Measurements from ENCODE around the gene TEKT4. TPM values are rescaled to one million over a fixed set of nuclear protein-coding genes. Genes with fewer than 3 reads are reported as not detected.

TEKT4 gene
- total and polyA plus RNA-seq, 2 of the 13 experiments (the other 11 are each of a cell fraction or from before 2014, with no cell fraction given) = not detected

DNA sequence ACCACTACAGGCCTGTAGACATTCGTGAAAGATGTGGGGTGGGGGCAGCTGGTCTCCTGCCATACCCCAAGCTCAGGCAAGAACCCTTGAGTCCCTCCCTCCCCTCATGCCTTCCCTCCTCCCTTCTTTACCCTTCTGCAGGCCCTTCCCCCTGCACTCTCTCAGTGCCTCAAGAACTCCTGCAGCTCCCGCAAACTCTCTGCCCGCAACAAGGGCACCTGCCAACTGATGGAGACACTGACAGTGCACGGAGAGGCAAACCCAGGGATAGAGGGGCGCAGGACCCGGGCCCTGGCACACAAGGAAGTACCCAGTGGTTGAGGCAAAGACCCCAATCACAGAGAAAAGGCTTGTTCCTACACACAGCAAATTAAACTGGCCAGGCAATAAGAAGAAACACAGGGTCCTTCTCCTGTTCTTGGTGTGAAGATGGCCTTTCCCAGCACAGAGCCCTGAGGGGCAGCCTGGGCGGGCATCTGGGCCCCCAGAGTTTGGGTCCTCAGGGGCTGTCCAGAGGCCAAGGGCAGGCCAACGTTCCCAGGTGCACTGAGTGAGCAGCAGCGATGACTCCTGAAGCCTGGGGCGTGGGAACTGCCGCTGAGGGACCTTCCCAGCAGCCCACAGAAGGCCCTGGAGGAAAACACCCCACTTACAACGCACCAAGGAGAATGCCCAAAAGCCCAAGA, 1.6 kb downstream of the TEKT4 start:
- 10% methylated on average over 7 of the region's 12 CpGs for WGBS (ENCODE audit: low lambda C conversion rate)
- H4K20me1 ChIP-seq (ENCODE audit: insufficient read depth, low read length) = peaks cover 2% of the 10 kb centered on the region; the same call in 1 of the 2 replicates
- H2AFZ ChIP-seq (ENCODE audit: low read length) = no peak overlapping the region
- no peaks in the 10 kb centered on the region for H3K9me3 ChIP-seq (ENCODE audit: low read length)
- no peaks in the 10 kb centered on the region for H3K36me3 ChIP-seq (replicated peaks in 1 of 2; ENCODE audit: control insufficient read depth in 1 of 2, insufficient read depth in 2 of 2, low read length in 2 of 2)
- peaks cover 6 to 33% of the 10 kb centered on the region in 2 experiments; a peak in 4 of 5 replicates for H3K27me3 ChIP-seq (ENCODE audit: control insufficient read depth in 1 of 2, insufficient read depth in 2 of 2, low read length in 2 of 2)
- no peaks in the 10 kb centered on the region for H3K79me2 ChIP-seq (ENCODE audit: insufficient read depth, low read length)
- in situ Hi-C loops (cut with HindIII; ENCODE audit: extremely low pct_ligation_motif_present, low pct_unique_long_range_greater_than_20kb) (no loop called here), intact Hi-C loops (cut with micrococcal nuclease; ENCODE audit: unreplicated experiment) (no loop called here)
- DNase-seq (ENCODE audit: low spot score) (no peak), ATAC-seq (no peak), FAIRE-seq (no peak)
- BruUV-seq (replicated peaks) = no TSS peak
- no peak overlapping the region for H3K27ac ChIP-seq (ENCODE audit: extremely low read length, insufficient read depth, low read length)
- no peak overlapping the region for H3K4me3 ChIP-seq (replicated peaks in 1 of 3; ENCODE audit: insufficient read depth in 1 of 3, low read depth in 2 of 3, low read length in 3 of 3)
- no peaks in the 10 kb centered on the region for H3K4me1 ChIP-seq (ENCODE audit: insufficient read depth, low read length)
- no peak overlapping the region for H3K4me2 ChIP-seq (ENCODE audit: low read depth, low read length)
- ChIA-PET CTCF (ENCODE audit: low intra/inter-chr PET ratio, low total read pairs) (no interaction called here), POLR2A (no interaction called here)
- no peak overlapping the region for H3K9ac ChIP-seq (ENCODE audit: insufficient read depth, low read depth, low read length)
- TF ChIP-seq POGK (CRISPR knock-in tag; conservative IDR thresholded peaks at IDR 0.05) = no peak
- TF ChIP-seq ZSCAN21 (CRISPR knock-in tag; IDR thresholded peaks at IDR 0.05; ENCODE audit: borderline replicate concordance) = no peak
- TF ChIP-seq ZNF674 (CRISPR knock-in tag; IDR thresholded peaks at IDR 0.05; ENCODE audit: low read depth) = no peak
- TF ChIP-seq MED13 (CRISPR knock-in tag; IDR thresholded peaks at IDR 0.05) = no peak
- TF ChIP-seq ZNF713 (CRISPR knock-in tag; IDR thresholded peaks at IDR 0.05) = no peak
- TF ChIP-seq MYC (CRISPR knock-in tag; IDR thresholded peaks at IDR 0.05; ENCODE audit: borderline replicate concordance) = no peak
- no peak for TF ChIP-seq ATF3 (CRISPR knock-in tag; IDR thresholded peaks at IDR 0.05)
- no peak for TF ChIP-seq ZMYM4 (CRISPR knock-in tag; IDR thresholded peaks at IDR 0.05)
- TF ChIP-seq U2AF1 (optimal IDR thresholded peaks at IDR 0.05; ENCODE audit: low read depth, low read length) = no peak

Measured in HepG2 (cell line).